Activated CD4-positive, alpha-beta T cell treated with anti-CD3 and anti-CD28 coated beads, Interleukin-2, Interleukin-6, amounts not matched to agents 100 ng/mL and 50 ng/mL, durations not matched to agents 16 hours and 8 hours (primary cell): ENCODE data around the gene ICE2.

Experiments
- DNase-seq: peaks from one replicate; pipeline ENCODE4 v3.0.0-alpha.2; 2020

Gene ICE2

GRCh38 chr15:60386615-60387014, 92.3 kb downstream of the ICE2 start:
- no peak for DNase-seq

- no peak for DNase-seq
These were observed 93.1 kb downstream of the ICE2 start for GRCh38 chr15:60385620-60386552.

- no peak for DNase-seq
These were observed 94.3 kb downstream of the ICE2 start for GRCh38 chr15:60384526-60385126.

GRCh38 chr15:60384053-60384452, 94.9 kb downstream of the ICE2 start:
- DNase-seq = no peak

GRCh38 chr15:60382773-60383674, 95.9 kb downstream of the ICE2 start:
- DNase-seq = no peak

- no peak for DNase-seq
These were observed 97.7 kb downstream of the ICE2 start for GRCh38 chr15:60381148-60381788.

GRCh38 chr15:60379525-60380274, 99.2 kb downstream of the ICE2 start:
- DNase-seq = no peak

GRCh38 chr15:60379185-60379524, 99.8 kb downstream of the ICE2 start:
- DNase-seq = no peak

GRCh38 chr15:60376677-60377095, 102.3 kb downstream of the ICE2 start:
- DNase-seq = no peak

- no peak for DNase-seq
These were observed 103.6 kb downstream of the ICE2 start for GRCh38 chr15:60375306-60375705.

- DNase-seq = no peak
These were observed 104.3 kb downstream of the ICE2 start for GRCh38 chr15:60374628-60375081.

- no peak for DNase-seq
These were observed 104.7 kb downstream of the ICE2 start for GRCh38 chr15:60374209-60374608.

GRCh38 chr15:60373745-60374144, 105.2 kb downstream of the ICE2 start:
- DNase-seq = no peak

GRCh38 chr15:60373327-60373726, 105.6 kb downstream of the ICE2 start:
- DNase-seq = no peak

GRCh38 chr15:60372756-60373155, 106.2 kb downstream of the ICE2 start:
- no peak for DNase-seq

GRCh38 chr15:60372227-60372626, 106.7 kb downstream of the ICE2 start:
- DNase-seq = no peak

GRCh38 chr15:60371175-60372051, 107.5 kb downstream of the ICE2 start:
- DNase-seq = no peak

GRCh38 chr15:60370869-60371136, 108.1 kb downstream of the ICE2 start:
- no peak for DNase-seq

GRCh38 chr15:60370105-60370868, 108.7 kb downstream of the ICE2 start:
- DNase-seq = no peak

- DNase-seq = no peak
These were observed 109.2 kb downstream of the ICE2 start for GRCh38 chr15:60369696-60370095.
